ENCODE results near the gene BICC1.

- TF ChIP-seq POLR2A (IDR thresholded peaks at IDR 0.05): no peak
- TF ChIP-seq, protein P1, sequence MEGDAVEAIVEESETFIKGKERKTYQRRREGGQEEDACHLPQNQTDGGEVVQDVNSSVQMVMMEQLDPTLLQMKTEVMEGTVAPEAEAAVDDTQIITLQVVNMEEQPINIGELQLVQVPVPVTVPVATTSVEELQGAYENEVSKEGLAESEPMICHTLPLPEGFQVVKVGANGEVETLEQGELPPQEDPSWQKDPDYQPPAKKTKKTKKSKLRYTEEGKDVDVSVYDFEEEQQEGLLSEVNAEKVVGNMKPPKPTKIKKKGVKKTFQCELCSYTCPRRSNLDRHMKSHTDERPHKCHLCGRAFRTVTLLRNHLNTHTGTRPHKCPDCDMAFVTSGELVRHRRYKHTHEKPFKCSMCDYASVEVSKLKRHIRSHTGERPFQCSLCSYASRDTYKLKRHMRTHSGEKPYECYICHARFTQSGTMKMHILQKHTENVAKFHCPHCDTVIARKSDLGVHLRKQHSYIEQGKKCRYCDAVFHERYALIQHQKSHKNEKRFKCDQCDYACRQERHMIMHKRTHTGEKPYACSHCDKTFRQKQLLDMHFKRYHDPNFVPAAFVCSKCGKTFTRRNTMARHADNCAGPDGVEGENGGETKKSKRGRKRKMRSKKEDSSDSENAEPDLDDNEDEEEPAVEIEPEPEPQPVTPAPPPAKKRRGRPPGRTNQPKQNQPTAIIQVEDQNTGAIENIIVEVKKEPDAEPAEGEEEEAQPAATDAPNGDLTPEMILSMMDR (IDR thresholded peaks at IDR 0.05): no peak
Measured at GRCh38 chr10:58837826-58838225, 325.2 kb downstream of the BICC1 start.
